Thyroid gland (tissue), 4 donors: ENCODE measurements around the gene IGDCC3. TPM values are rescaled to one million over a fixed set of nuclear protein-coding genes. Genes with fewer than 3 reads are reported as not detected.

Source experiments
- DNase-seq, 2 donors: peaks; one replicate each; pipeline ENCODE4 v3.0.0-alpha.2; 2019
- H3K27ac ChIP-seq, 3 donors: fragments of 200-600 bp; sonication (generic); 1 replicate in 2 of 3; 2 replicates in 1 of 3; pipeline ENCODE4 v1.5.1; 2016 to 2019; ENCODE audit warnings: mild to moderate bottlenecking in 1 of 3, moderate library complexity in 1 of 3
- H3K27me3 ChIP-seq: fragments of 200-600 bp; sonication (generic); one replicate; pipeline ENCODE4 v1.5.1; 2019
- H3K36me3 ChIP-seq, 2 donors: fragments of 200-600 bp; sonication (generic); one replicate each; pipeline ENCODE4 v1.5.1; 2016 to 2019
- H3K4me1 ChIP-seq, 2 donors: fragments of 200-600 bp; sonication (generic); one replicate each; pipeline ENCODE4 v1.5.1; 2017 to 2019
- H3K4me3 ChIP-seq, 3 donors: fragments of 200-600 bp; sonication (generic); replicated peaks in 1 of 3; 1 replicate in 2 of 3; 2 replicates in 1 of 3; pipeline ENCODE4 v1.5.1; 2016; ENCODE audit warnings: mild to moderate bottlenecking in 1 of 3
- H3K9me3 ChIP-seq: fragments of 200-600 bp; sonication (generic); one replicate; pipeline ENCODE4 v1.5.1; 2017
- POLR2A ChIP-seq, 2 donors: fragments of 450-650 bp; IDR thresholded peaks; one replicate each; pipeline ENCODE4 v1.6.1; 2017; ENCODE audit warnings: antibody characterized with exemption in 2 of 2, mild to moderate bottlenecking in 2 of 2, moderate library complexity in 1 of 2
- WGBS, 2 donors: methylation state at CpG; one replicate each; pipeline ENCODE4 v1.1.5; 2017; 5-methylcytosine and 5-hydroxymethylcytosine counted together
- intact Hi-C: fragments of 100-400 bp; cut with DNase I; formaldehyde crosslinking; loops from one replicate; pipeline ENCODE4 v1.15.1; 2023
- total RNA-seq, 4 donors: library from RNA; depleted of rRNA; stranded (reverse); fragments of >200 nt; gene quantifications; one replicate each; pipeline ENCODE4 v1.2.3, GENCODE V29; 2016
- TF ChIP-seq, protein P1 (sequence below), 6 experiments: fragments of 200-600 bp in 3 of 6; fragments of 450-650 bp in 3 of 6; sonication (generic) in 3 of 6; IDR thresholded peaks; one replicate each; pipeline ENCODE4 v1.5.1; 2016 to 2019; ENCODE audit warnings: antibody characterized with exemption in 6 of 6, mild to moderate bottlenecking in 2 of 6, inconsistent platforms in 1 of 6, moderate library complexity in 1 of 6

IGDCC3 gene
- total RNA-seq, 4 donors from 2014 or later, result 0.22 to 1.5 (median 0.61) TPM

DNA sequence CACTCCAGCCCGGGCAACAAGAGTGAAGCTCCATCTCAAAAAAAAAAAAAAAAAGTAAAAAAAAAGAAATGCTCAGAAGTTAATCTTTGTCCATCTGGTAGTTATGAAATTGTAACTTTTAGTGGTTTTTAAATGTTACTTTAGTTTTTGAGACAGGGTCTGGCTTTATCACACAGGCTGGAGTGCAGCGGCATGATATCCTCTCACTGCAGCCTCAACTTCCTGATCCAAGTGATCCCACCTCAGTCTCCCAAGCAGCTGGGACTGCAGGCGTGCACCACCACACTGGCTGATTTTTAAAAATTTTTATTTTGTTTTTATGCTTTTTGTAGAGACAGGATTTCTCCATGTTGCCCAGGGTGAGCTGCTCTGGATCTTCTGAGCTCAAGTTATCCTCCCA is 72.0 kb downstream of the IGDCC3 start:
- Histone ChIP-seq H3K4me3 (no peak overlapping the region), H3K27ac (peak overlapping the region in 1 of 3 donors; percentile 88), H3K27me3 (no peaks in the 10 kb centered on the region), H3K9me3 (no peaks in the 10 kb centered on the region), H3K4me1 (peaks cover 4 to 12% of the 10 kb centered on the region in 2 donors), H3K36me3 (no peaks in the 10 kb centered on the region)
- intact Hi-C loops, result no loop called here
- 85 to 91% methylated on average over 3 of the region's 3 CpGs for WGBS, 2 donors
- no peak for DNase-seq
- no peak for TF ChIP-seq POLR2A (IDR thresholded peaks at IDR 0.05)
- TF ChIP-seq, protein P1, sequence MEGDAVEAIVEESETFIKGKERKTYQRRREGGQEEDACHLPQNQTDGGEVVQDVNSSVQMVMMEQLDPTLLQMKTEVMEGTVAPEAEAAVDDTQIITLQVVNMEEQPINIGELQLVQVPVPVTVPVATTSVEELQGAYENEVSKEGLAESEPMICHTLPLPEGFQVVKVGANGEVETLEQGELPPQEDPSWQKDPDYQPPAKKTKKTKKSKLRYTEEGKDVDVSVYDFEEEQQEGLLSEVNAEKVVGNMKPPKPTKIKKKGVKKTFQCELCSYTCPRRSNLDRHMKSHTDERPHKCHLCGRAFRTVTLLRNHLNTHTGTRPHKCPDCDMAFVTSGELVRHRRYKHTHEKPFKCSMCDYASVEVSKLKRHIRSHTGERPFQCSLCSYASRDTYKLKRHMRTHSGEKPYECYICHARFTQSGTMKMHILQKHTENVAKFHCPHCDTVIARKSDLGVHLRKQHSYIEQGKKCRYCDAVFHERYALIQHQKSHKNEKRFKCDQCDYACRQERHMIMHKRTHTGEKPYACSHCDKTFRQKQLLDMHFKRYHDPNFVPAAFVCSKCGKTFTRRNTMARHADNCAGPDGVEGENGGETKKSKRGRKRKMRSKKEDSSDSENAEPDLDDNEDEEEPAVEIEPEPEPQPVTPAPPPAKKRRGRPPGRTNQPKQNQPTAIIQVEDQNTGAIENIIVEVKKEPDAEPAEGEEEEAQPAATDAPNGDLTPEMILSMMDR (IDR thresholded peaks at IDR 0.05), result no peak

- Histone ChIP-seq H3K9me3 (no peaks in the 10 kb centered on the region), H3K4me1 (peaks cover 4 to 12% of the 10 kb centered on the region in 2 donors), H3K36me3 (no peaks in the 10 kb centered on the region), H3K27ac (peak overlapping the region; percentile 88 to 99 (median 94)), H3K4me3 (no peak overlapping the region), H3K27me3 (no peaks in the 10 kb centered on the region)
- 51 to 56% methylated on average over 14 of the region's 14 CpGs for WGBS, 2 donors
- TF ChIP-seq, protein P1 (IDR thresholded peaks at IDR 0.05), result peak in 1 of 6 experiments; percentile 1
- TF ChIP-seq POLR2A (IDR thresholded peaks at IDR 0.05), result no peak
- intact Hi-C loops, result no loop called here
- no peak for DNase-seq
Measured at GRCh38 chr15:65305150-65305758, 72.5 kb downstream of the IGDCC3 start.

DNA sequence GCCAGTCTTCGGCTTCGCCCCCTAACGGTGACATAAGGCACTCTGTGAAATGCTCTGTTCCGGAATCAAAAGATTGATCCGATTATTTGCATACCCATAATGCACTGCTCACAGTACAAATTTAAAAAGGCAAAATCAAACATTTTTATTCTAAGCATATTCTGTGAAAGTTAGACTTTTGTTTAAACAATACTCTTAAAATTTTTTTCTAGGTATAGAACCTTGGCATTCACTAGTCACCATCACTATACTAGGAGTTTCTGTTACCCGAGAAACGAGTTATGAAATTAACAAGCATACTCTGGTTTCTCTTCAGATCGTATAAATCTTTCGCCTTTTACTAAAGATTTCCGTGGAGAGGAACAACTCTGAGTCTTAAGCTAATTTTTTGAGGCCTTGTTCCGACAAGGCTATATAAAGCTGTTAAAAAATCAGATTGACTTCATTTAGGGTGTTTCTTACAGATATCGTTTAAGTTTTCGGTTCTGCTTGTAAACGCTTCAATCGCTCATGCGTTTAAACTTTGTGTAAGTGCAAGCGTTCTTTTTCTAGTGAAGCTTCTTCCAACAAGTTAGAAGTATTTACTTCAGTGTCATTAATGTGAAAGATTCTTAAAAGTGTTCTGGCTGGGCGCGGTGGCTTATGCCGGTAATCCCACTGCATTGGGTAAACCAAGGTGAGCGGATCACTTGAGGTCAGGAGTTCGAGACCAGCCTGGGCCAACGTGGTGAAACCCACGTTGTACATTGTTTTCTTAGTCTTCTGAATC is 73.2 kb downstream of the IGDCC3 start, which contains the start of gene RNU5B-1:
Gene RNU5B-1, plus strand, starts transcription at position 297 of the 769 bp plus-strand sequence.
- WGBS, 2 donors, result 0 to 1% methylated on average over 24 of the region's 24 CpGs
- DNase-seq, result peak; percentile 75 to 76
- intact Hi-C loops, result no loop called here

DNA sequence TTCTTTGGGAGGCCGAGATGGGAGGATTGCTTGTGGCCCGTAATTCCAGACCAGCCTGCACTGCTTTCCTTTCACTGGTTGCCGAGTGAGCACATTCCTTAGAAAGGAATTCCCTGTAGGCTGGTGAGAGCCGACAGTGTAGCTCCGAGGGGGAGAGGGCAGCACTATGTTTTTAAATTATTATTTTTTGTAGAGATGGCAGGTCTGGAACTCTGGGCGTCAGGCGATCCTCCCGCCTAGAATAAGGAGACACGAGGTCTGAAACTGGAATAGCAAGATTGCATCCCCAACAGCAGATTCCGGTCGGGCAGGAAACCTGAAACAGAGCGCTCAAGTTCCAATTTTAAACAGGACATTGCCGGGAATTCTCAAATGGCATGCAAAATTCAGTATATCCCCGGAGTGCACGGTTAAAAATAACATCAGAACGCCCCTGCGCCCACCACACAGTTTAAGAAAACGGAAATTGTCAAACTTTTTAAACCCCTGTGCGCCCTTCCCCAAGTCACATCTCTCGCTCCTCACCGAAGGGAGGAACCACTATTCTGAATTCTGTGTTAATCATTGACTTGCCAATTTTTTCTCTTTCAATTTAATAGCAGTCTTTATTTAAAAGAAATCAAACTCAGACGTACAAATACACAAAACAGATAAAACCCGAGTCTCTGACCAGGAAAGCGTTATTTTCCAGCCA is 74.0 kb downstream of the IGDCC3 start:
- Histone ChIP-seq H3K27ac (peak overlapping the region; percentile 88 to 99 (median 94)), H3K9me3 (no peaks in the 10 kb centered on the region), H3K4me3 (peak overlapping the region in 2 of 3 donors; percentile 29), H3K4me1 (peaks cover 4 to 12% of the 10 kb centered on the region in 2 donors), H3K27me3 (no peaks in the 10 kb centered on the region), H3K36me3 (no peaks in the 10 kb centered on the region)
- intact Hi-C loops, result no loop called here
- no peak for TF ChIP-seq POLR2A (IDR thresholded peaks at IDR 0.05)
- TF ChIP-seq, protein P1 (IDR thresholded peaks at IDR 0.05), result no peak
- DNase-seq, result peak; percentile 66 to 72
- 2% methylated on average over 24 of the region's 24 CpGs for WGBS, 2 donors

More for the DNA sequence above, 73.2 kb downstream of the IGDCC3 start, which contains the start of gene RNU5B-1:
- Histone ChIP-seq H3K27ac (peak within 1 kb of the TSS; percentile 88 to 99 (median 94)), H3K4me1 (peaks cover 4 to 12% of the 10 kb centered on the region in 2 donors), H3K27me3 (no peaks in the 10 kb centered on the region), H3K9me3 (no peaks in the 10 kb centered on the region), H3K36me3 (no peaks in the 10 kb centered on the region), H3K4me3 (peak within 1 kb of the TSS in 2 of 3 donors; percentile 29)
- TF ChIP-seq POLR2A (IDR thresholded peaks at IDR 0.05), result peak; percentile 93 to 95
- TF ChIP-seq, protein P1 (IDR thresholded peaks at IDR 0.05), result peak; percentile 68 to 94 (median 84)
